Neuron (in vitro differentiated cells): ENCODE measurements around the gene ZNF121.

ENCODE experiments used
- H2AFZ ChIP-seq: one replicate; pipeline ENCODE4 v1.6.1; 2013; ENCODE audit warnings: low read depth, mild to moderate bottlenecking, inconsistent platforms, low read length, moderate library complexity
- H3K27me3 ChIP-seq: one replicate; pipeline ENCODE4 v1.6.1; 2013; ENCODE audit warnings: low read length; ENCODE audit not compliant: insufficient read depth
- H3K36me3 ChIP-seq: one replicate; pipeline ENCODE4 v1.6.1; 2013; ENCODE audit warnings: low read length; ENCODE audit not compliant: insufficient read depth
- H3K4me1 ChIP-seq: one replicate; pipeline ENCODE4 v1.6.1; 2013; ENCODE audit warnings: low read length; ENCODE audit not compliant: insufficient read depth
- H3K4me3 ChIP-seq: 2 replicates; pipeline ENCODE4 v1.5.1; 2013; ENCODE audit warnings: mild to moderate bottlenecking, low read length, moderate library complexity
- H3K9me3 ChIP-seq: one replicate; pipeline ENCODE4 v1.6.1; 2013; ENCODE audit warnings: low read length

The ZNF121 gene

GRCh38 chr19:9523885-9524474, 60.3 kb downstream of the ZNF121 start:
- Histone ChIP-seq H2AFZ (no peak overlapping the region), H3K4me3 (no peak overlapping the region), H3K27me3 (no peaks in the 10 kb centered on the region), H3K9me3 (peaks cover 64% of the 10 kb centered on the region), H3K4me1 (no peaks in the 10 kb centered on the region), H3K36me3 (peaks cover 50% of the 10 kb centered on the region)
